OCI-LY7 (cell line): ENCODE results near the gene NAA60. TPM values are rescaled to one million over a fixed set of nuclear protein-coding genes. Genes with fewer than 3 reads are reported as not detected.

Experiments
- BruUV-seq: library from RNA; stranded (reverse); fragments of 400-500 nt; replicated peaks from 2 replicates; lab custom pipeline; 2021; lab: Mats Ljungman, UMichigan
- CTCF ChIA-PET: fragments of 300-600 bp; sonication (Branson Sonifier 250); formaldehyde crosslinking; loops from one replicate; lab custom pipeline; 2022; ENCODE audit warnings: antibody characterized with exemption; ENCODE audit not compliant: unreplicated experiment; lab: Charles Lee
- POLR2A ChIA-PET: fragments of 300-600 bp; sonication (Branson Sonifier 250); formaldehyde crosslinking; loops from one replicate; lab custom pipeline; 2022; ENCODE audit warnings: antibody characterized with exemption; lab: Charles Lee
- DNase-seq: peaks from one replicate; pipeline ENCODE4 v3.0.0-alpha.2; 2015; ENCODE audit warnings: low spot score
- H2AFZ ChIP-seq: fragments of 200-600 bp; sonication (generic), shearing (Covaris generic); 2 replicates; pipeline ENCODE4 v1.6.1; 2014; ENCODE audit warnings: mild to moderate bottlenecking, antibody characterized with exemption, low read length, moderate library complexity
- H3K27ac ChIP-seq: fragments of 200-600 bp; sonication (generic); 2 replicates; pipeline ENCODE4 v1.5.1; 2014; ENCODE audit warnings: mixed run types, low read depth, mild to moderate bottlenecking, moderate library complexity, low read length, inconsistent platforms; ENCODE audit not compliant: poor library complexity, severe bottlenecking
- H3K36me3 ChIP-seq: fragments of 200-600 bp; sonication (generic); 2 replicates; pipeline ENCODE4 v1.6.1; 2014; ENCODE audit warnings: mild to moderate bottlenecking, antibody characterized with exemption, low read length, moderate library complexity, mixed read lengths; ENCODE audit not compliant: insufficient read depth
- H3K4me1 ChIP-seq: fragments of 200-600 bp; sonication (generic); 2 replicates; pipeline ENCODE4 v1.5.1; 2014; ENCODE audit warnings: mild to moderate bottlenecking, low read length; ENCODE audit not compliant: insufficient read depth, poor library complexity, severe bottlenecking
- H3K4me2 ChIP-seq: fragments of 200-600 bp; sonication (generic); 2 replicates; pipeline ENCODE4 v1.6.1; 2014; ENCODE audit warnings: mild to moderate bottlenecking, low read length
- H3K4me3 ChIP-seq: fragments of 200-600 bp; sonication (generic); 2 replicates; pipeline ENCODE4 v1.5.1; 2014; ENCODE audit warnings: mild to moderate bottlenecking, low read depth, low read length; ENCODE audit not compliant: poor library complexity, severe bottlenecking
- H3K79me2 ChIP-seq: fragments of 200-600 bp; sonication (generic); 2 replicates; pipeline ENCODE4 v1.6.1; 2016; ENCODE audit warnings: low read depth, mild to moderate bottlenecking, low read length, moderate library complexity, mixed read lengths; ENCODE audit not compliant: insufficient read depth
- H3K9me2 ChIP-seq: fragments of 200-600 bp; sonication (generic); 2 replicates; pipeline ENCODE4 v1.6.1; 2016; ENCODE audit warnings: mild to moderate bottlenecking, low read length, mixed read lengths; ENCODE audit not compliant: insufficient read depth
- H3K9me3 ChIP-seq: fragments of 200-600 bp; sonication (generic); 2 replicates; pipeline ENCODE4 v1.6.1; 2014; ENCODE audit warnings: mild to moderate bottlenecking, mixed run types, low read length, mixed read lengths
- H4K20me1 ChIP-seq: fragments of 200-600 bp; sonication (generic); 2 replicates; pipeline ENCODE4 v1.6.1; 2014; ENCODE audit warnings: mild to moderate bottlenecking, antibody characterized with exemption, low read length, moderate library complexity, mixed read lengths; ENCODE audit not compliant: insufficient read depth
- EZH2phosphoT487 ChIP-seq: fragments of 200-600 bp; sonication (generic); IDR thresholded peaks from 2 replicates; pipeline ENCODE4 v1.6.1; 2018; ENCODE audit warnings: low read depth, borderline replicate concordance, mild to moderate bottlenecking, mixed run types, antibody characterized with exemption, low read length, moderate library complexity, mixed read lengths
- intact Hi-C: fragments of 100-400 bp; cut with micrococcal nuclease; formaldehyde crosslinking; loops from one replicate; pipeline ENCODE4 v1.10.0; 2022; ENCODE audit not compliant: unreplicated experiment
- total RNA-seq, 2 experiments: library from RNA; depleted of rRNA in 1 of 2; stranded (reverse); fragments of >200 nt in 1 of 2; shearing (Covaris generic) in 1 of 2; gene quantifications; 2 replicates each; pipeline ENCODE4 v1.2.3, GENCODE V29; 2014 to 2022
- TF ChIP-seq, protein P1 (sequence below): fragments of 200-600 bp; sonication (generic); conservative IDR thresholded peaks from 2 replicates; pipeline ENCODE4 v1.5.1; 2014; ENCODE audit warnings: mild to moderate bottlenecking, antibody characterized with exemption, low read length, moderate library complexity, mixed read lengths

The NAA60 gene
- total RNA-seq, 2 experiments from 2014 or later = 24.8 to 40.1 TPM

DNA sequence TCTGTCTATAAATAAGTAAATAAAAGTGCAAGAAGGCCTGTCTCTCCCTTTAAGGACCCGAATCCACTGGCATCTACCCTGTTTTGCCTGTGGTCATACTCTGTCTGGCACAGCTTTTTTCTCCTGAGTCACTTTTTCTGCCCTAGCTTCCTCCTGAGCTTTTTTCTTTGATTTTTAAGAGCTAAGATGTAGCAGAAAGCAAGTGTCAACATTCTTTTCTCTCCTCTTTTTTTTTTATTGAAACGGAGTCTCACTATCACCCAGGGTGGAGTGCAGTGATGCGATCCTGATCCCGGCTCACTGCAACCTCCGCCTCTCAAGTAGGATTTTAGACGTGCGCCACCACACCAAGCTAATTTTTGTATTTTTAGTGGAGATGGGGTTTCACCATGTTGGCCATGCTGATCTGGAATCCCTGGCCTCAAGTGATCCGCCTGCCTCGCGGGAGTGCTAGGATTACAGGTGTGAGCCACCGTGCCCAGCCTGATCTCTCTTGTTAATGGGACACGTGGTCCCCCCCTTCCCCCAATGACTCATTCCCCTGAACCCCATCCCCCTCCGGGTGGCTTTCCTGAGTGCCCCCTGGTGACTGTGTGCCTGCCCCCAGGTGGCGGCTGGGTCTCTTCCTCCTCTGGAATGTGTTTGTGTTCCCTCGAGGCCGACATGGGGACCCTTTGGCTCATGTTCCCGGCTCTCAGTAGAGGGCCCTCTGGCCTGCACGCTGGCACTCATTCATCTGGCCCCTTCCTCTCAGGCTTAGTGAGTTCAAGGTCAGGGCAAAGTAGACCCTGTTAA, 37.6 kb downstream of the NAA60 start:
- H2AFZ ChIP-seq = no peak overlapping the region
- H3K79me2 ChIP-seq = no peaks in the 10 kb centered on the region
- DNase-seq = no peak
- H3K9me2 ChIP-seq = no peaks in the 10 kb centered on the region
- no peaks in the 10 kb centered on the region for H4K20me1 ChIP-seq
- BruUV-seq = no TSS peak
- no peak overlapping the region for H3K4me2 ChIP-seq
- no peaks in the 10 kb centered on the region for H3K4me1 ChIP-seq
- no peak overlapping the region for H3K27ac ChIP-seq
- peaks cover 63% of the 10 kb centered on the region for H3K36me3 ChIP-seq
- ChIA-PET CTCF (no interaction called here), POLR2A (no interaction called here)
- H3K4me3 ChIP-seq = no peak overlapping the region
- intact Hi-C loops = no loop called here
- H3K9me3 ChIP-seq = no peaks in the 10 kb centered on the region
- TF ChIP-seq, protein P1, sequence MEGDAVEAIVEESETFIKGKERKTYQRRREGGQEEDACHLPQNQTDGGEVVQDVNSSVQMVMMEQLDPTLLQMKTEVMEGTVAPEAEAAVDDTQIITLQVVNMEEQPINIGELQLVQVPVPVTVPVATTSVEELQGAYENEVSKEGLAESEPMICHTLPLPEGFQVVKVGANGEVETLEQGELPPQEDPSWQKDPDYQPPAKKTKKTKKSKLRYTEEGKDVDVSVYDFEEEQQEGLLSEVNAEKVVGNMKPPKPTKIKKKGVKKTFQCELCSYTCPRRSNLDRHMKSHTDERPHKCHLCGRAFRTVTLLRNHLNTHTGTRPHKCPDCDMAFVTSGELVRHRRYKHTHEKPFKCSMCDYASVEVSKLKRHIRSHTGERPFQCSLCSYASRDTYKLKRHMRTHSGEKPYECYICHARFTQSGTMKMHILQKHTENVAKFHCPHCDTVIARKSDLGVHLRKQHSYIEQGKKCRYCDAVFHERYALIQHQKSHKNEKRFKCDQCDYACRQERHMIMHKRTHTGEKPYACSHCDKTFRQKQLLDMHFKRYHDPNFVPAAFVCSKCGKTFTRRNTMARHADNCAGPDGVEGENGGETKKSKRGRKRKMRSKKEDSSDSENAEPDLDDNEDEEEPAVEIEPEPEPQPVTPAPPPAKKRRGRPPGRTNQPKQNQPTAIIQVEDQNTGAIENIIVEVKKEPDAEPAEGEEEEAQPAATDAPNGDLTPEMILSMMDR = no peak
- no peak for TF ChIP-seq EZH2phosphoT487

DNA sequence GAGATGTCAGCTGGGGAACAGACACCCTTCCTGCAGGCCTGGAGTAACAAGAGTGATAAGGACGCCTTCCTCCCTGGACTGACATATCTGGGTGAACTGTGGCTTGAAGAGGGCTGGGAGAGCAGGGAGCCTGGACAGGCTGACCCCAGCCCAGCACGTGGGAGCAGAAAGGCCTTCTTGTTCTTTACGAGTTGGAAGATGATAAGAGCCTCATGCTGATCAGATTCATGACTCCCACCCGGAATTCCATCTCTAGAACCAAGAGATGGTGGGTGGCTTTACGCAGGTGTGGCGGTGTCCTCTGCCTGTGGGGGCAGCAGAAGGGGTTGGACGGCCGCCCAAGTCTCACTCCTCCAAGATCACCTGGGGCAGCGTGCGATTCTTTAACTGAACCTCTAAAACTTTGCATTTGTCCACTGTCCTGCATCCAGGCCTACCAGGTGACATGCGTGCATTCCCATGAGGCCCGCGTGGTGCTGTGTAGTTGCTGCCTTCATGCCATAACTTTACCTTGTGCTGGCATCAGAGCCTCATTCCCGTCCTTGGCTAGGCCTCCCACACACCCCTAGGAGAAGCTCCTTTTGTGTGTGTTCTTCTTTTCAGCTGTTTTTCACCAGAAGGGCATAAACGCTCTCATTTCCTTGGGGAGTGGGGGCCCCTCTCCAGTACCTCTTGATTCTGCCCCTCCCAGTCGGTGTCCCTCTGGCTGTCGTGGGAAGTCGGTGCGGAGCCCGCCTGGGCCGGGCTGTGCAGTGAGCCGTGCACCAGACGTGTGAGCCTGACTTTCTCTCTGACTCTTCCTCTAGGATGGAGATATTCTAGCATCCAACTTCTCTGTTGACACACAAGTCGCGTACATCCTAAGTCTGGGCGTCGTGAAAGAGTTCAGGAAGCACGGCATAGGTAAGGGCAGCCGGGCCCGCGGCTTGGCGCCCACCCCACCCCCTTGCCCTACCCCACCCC, 38.5 kb downstream of the NAA60 start:
- Histone ChIP-seq H3K36me3 (peaks cover 63% of the 10 kb centered on the region), H3K79me2 (no peaks in the 10 kb centered on the region), H3K9me3 (no peaks in the 10 kb centered on the region), H3K4me2 (no peak overlapping the region), H4K20me1 (no peaks in the 10 kb centered on the region), H3K4me1 (no peaks in the 10 kb centered on the region), H3K9me2 (no peaks in the 10 kb centered on the region), H3K4me3 (no peak overlapping the region), H2AFZ (no peak overlapping the region), H3K27ac (no peak overlapping the region)
- no peak for DNase-seq
- intact Hi-C loops = no loop called here
- ChIA-PET CTCF (no interaction called here), POLR2A (no interaction called here)
- TF ChIP-seq EZH2phosphoT487 = no peak
- TF ChIP-seq, protein P1 = no peak
- BruUV-seq = no TSS peak
